A549 (cell line): ENCODE results near the gene ZRANB3. TPM values are rescaled to one million over a fixed set of nuclear protein-coding genes. Genes with fewer than 3 reads are reported as not detected.

ENCODE experiments used
- ATAC-seq, 2 experiments: fragments of 200-7000 bp in 1 of 2; fragments of >200 bp in 1 of 2; cut with Nextera tagmentation in 1 of 2; cut with Tn5 transposase in 1 of 2; 3 replicates each; pipeline versions ENCODE4 v1.8.0 to v1.9.1; 2018 to 2020; ENCODE audit warnings: mild to moderate bottlenecking in 1 of 2, moderate library complexity in 1 of 2
- CTCF ChIA-PET: fragments of 300-600 bp; sonication (Branson Sonifier 250); formaldehyde crosslinking; extraction: SDS; loops from one replicate; lab custom pipeline; 2021; ENCODE audit warnings: antibody characterized with exemption, inconsistent platforms; lab: Yijun Ruan, JAX
- POLR2A ChIA-PET: fragments of 350-600 bp; formaldehyde crosslinking; extraction: SDS; loops from one replicate; lab custom pipeline; 2021; ENCODE audit warnings: antibody characterized with exemption, inconsistent platforms; lab: Yijun Ruan, JAX
- DNase-seq, 2 experiments: peaks; one replicate each; pipeline versions ENCODE4 v3.0.0 to v3.0.0-alpha.2; 2011 to 2016; ENCODE audit warnings: low read depth in 1 of 2, low spot score in 1 of 2
- FAIRE-seq: peaks from 2 replicates; lab custom pipeline; 2011; peaks lifted over from hg19 to GRCh38; lab: Jason Lieb, UNC
- H3K27ac ChIP-seq, 2 experiments: fragments of >200 bp; sonication (Bioruptor Twin); formaldehyde crosslinking; 3 replicates each; pipeline ENCODE4 v1.5.1; 2016 to 2017
- H3K4me1 ChIP-seq: fragments of >200 bp; sonication (Bioruptor Twin); formaldehyde crosslinking; 3 replicates; pipeline ENCODE4 v1.6.1; 2016
- H3K4me2 ChIP-seq: fragments of >200 bp; sonication (Bioruptor Twin); formaldehyde crosslinking; 3 replicates; pipeline ENCODE4 v1.6.1; 2016
- H3K4me3 ChIP-seq: fragments of >200 bp; sonication (Bioruptor Twin); formaldehyde crosslinking; 3 replicates; pipeline ENCODE4 v1.5.1; 2016
- H3K9me3 ChIP-seq: fragments of >200 bp; sonication (Bioruptor Twin); formaldehyde crosslinking; 3 replicates; pipeline ENCODE4 v1.6.1; 2016
- ATOH8 ChIP-seq: fragments of 250-450 bp; sonication (Bioruptor Pico); IDR thresholded peaks from 2 replicates; pipeline ENCODE4 v1.5.0; 2020; ENCODE audit warnings: low read depth, mild to moderate bottlenecking, moderate library complexity
- BCL3 ChIP-seq: fragments of >200 bp; sonication (Bioruptor Twin); formaldehyde crosslinking; IDR thresholded peaks from 3 replicates; pipeline ENCODE4 v1.6.1; 2016
- CBX8 ChIP-seq: fragments of 200-600 bp; sonication (generic); IDR thresholded peaks from 2 replicates; pipeline ENCODE4 v1.6.1; 2016
- CTCF ChIP-seq: fragments of >200 bp; sonication (Bioruptor Twin); formaldehyde crosslinking; IDR thresholded peaks from 3 replicates; pipeline ENCODE4 v1.5.1; 2016
- EHF ChIP-seq: fragments of 250-450 bp; sonication (Bioruptor Pico); IDR thresholded peaks from 2 replicates; pipeline ENCODE4 v1.5.0; 2020; ENCODE audit warnings: mild to moderate bottlenecking
- EP300 ChIP-seq, 2 experiments: fragments of >200 bp; sonication (Bioruptor Twin); formaldehyde crosslinking; IDR thresholded peaks; 2 replicates in 1 of 2; 3 replicates in 1 of 2; pipeline ENCODE4 v1.6.1; 2016 to 2017
- ESRRA ChIP-seq: fragments of 150-350 bp; IDR thresholded peaks from 2 replicates; pipeline ENCODE4 v1.6.1; 2014; ENCODE audit warnings: mild to moderate bottlenecking, low read length, borderline replicate concordance
- FOXS1 ChIP-seq: fragments of 250-450 bp; sonication (Bioruptor Pico); IDR thresholded peaks from 2 replicates; pipeline ENCODE4 v1.5.0; 2020; ENCODE audit warnings: mild to moderate bottlenecking, moderate library complexity
- GATA3 ChIP-seq: IDR thresholded peaks from 2 replicates; pipeline ENCODE4 v1.6.1; 2012; ENCODE audit warnings: borderline replicate concordance
- HDAC2 ChIP-seq: fragments of 200-600 bp; sonication (generic); IDR thresholded peaks from 2 replicates; pipeline ENCODE4 v1.6.1; 2016
- HES2 ChIP-seq: fragments of >200 bp; sonication (Bioruptor Twin); formaldehyde crosslinking; IDR thresholded peaks from 2 replicates; pipeline ENCODE4 v1.6.1; 2016
- HEYL ChIP-seq: fragments of 250-450 bp; sonication (Bioruptor Pico); IDR thresholded peaks from 2 replicates; pipeline ENCODE4 v1.8.0; 2021; ENCODE audit warnings: mild to moderate bottlenecking, moderate library complexity
- HOXA7 ChIP-seq: fragments of 250-450 bp; sonication (Bioruptor Pico); IDR thresholded peaks from 2 replicates; pipeline ENCODE4 v1.5.0; 2020; ENCODE audit warnings: mild to moderate bottlenecking, moderate library complexity
- HOXB5 ChIP-seq: fragments of 250-450 bp; sonication (Bioruptor Pico); IDR thresholded peaks from 2 replicates; pipeline ENCODE4 v1.5.0; 2020; ENCODE audit warnings: mild to moderate bottlenecking, moderate library complexity
- JUNB ChIP-seq: fragments of >200 bp; sonication (Bioruptor Twin); formaldehyde crosslinking; IDR thresholded peaks from 2 replicates; pipeline ENCODE4 v1.6.1; 2016
- KDM1A ChIP-seq: fragments of 200-600 bp; sonication (generic); IDR thresholded peaks from 2 replicates; pipeline ENCODE4 v1.6.1; 2016; ENCODE audit warnings: low read depth, mild to moderate bottlenecking
- MAX ChIP-seq: IDR thresholded peaks from 2 replicates; pipeline ENCODE4 v1.6.1; 2012
- MAZ ChIP-seq: fragments of 150-350 bp; IDR thresholded peaks from 2 replicates; pipeline ENCODE4 v1.6.1; 2014; ENCODE audit warnings: antibody characterized with exemption, low read depth, low read length, borderline replicate concordance
- NPAS2 ChIP-seq: fragments of 250-450 bp; sonication (Bioruptor Pico); IDR thresholded peaks from 2 replicates; pipeline ENCODE4 v1.8.0; 2022; ENCODE audit warnings: mild to moderate bottlenecking, moderate library complexity, borderline replicate concordance
- NR3C1 ChIP-seq: fragments of >200 bp; sonication (Bioruptor Twin); formaldehyde crosslinking; IDR thresholded peaks from 3 replicates; pipeline ENCODE4 v1.6.1; 2017
- RAD21 ChIP-seq, 2 experiments: fragments of >200 bp in 1 of 2; sonication (Bioruptor Twin) in 1 of 2; formaldehyde crosslinking in 1 of 2; IDR thresholded peaks in 1 of 2; conservative IDR thresholded peaks in 1 of 2; 2 replicates in 1 of 2; 3 replicates in 1 of 2; pipeline ENCODE4 v1.6.1; 2012 to 2018; ENCODE audit warnings: inconsistent platforms in 1 of 2
- RCOR1 ChIP-seq: fragments of 150-350 bp; IDR thresholded peaks from 2 replicates; pipeline ENCODE4 v1.6.1; 2014; ENCODE audit warnings: antibody characterized with exemption, low read length, low read depth
- SMC3 ChIP-seq: fragments of >200 bp; sonication (Bioruptor Twin); formaldehyde crosslinking; IDR thresholded peaks from 3 replicates; pipeline ENCODE4 v1.6.1; 2018; ENCODE audit warnings: inconsistent platforms
- SREBF2 ChIP-seq: fragments of 450-650 bp; IDR thresholded peaks from 2 replicates; pipeline ENCODE4 v1.6.1; 2014; ENCODE audit warnings: mild to moderate bottlenecking, moderate library complexity
- ZSCAN20 ChIP-seq: fragments of 250-450 bp; sonication (Bioruptor Pico); IDR thresholded peaks from 2 replicates; pipeline ENCODE4 v1.8.0; 2022; ENCODE audit warnings: mild to moderate bottlenecking, moderate library complexity
- WGBS: methylation state at CpG from one replicate; pipeline ENCODE4 v1.1.6; 2017; ENCODE audit errors: missing lambda C conversion rate; 5-methylcytosine and 5-hydroxymethylcytosine counted together
- polyA plus RNA-seq, 4 experiments: library from polyadenylated mRNA; depleted of rRNA in 3 of 4; stranded (reverse); fragments of >200 nt; fragmentation: RNase III in 1 of 4; extraction: RNeasy Plus Mini Kit Qiagen cat#74134 plus additional on column Dnase treatment in 1 of 4; gene quantifications; 2 replicates in 3 of 4; 3 replicates in 1 of 4; pipeline ENCODE4 v1.2.3, GENCODE V29; 2011 to 2017
- TF ChIP-seq, protein P1 (sequence below): fragments of 200-600 bp; sonication (generic); IDR thresholded peaks from 2 replicates; pipeline ENCODE4 v1.6.1; 2016; ENCODE audit warnings: antibody characterized with exemption, mild to moderate bottlenecking, moderate library complexity

The ZRANB3 gene
- polyA plus RNA-seq, 2 of the 4 experiments (the other 2 are of a cell fraction), result 6.2 to 12.4 TPM

- TF ChIP-seq SMC3 (no peak), HES2 (no peak), CBX8 (no peak)
Measured at GRCh38 chr2:135271006-135271405, 260.0 kb downstream of the ZRANB3 start (continued).

DNA sequence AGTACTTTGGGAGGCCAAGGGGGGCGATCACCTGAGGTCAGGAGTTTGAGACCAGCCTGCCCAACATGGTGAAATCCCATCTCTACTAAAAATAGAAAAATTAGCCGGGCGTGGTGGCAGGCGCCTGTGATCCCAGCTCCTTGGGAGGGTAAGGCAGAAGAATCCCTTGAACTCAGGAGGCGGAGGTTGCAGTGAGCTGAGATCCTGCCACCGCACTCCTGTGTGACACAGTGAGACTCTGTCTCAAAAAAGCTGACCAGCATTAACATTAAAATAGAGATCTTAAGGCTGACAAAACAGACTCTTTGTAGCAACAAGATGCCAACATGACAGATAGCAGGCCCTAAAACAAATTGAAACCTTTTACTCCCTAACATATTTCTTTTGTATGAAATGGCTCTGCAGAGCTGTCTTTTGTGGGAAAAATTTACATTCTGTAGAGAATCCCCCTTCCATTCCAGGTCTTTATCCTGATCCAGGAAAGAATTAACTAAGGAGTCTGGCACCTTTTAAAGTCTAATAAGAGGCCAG lies 265.0 kb downstream of the ZRANB3 start:
- no peak overlapping the region for H3K4me3 ChIP-seq
- ATAC-seq (no peak), FAIRE-seq (no peak), DNase-seq (no peak)
- POLR2A ChIA-PET, result no interaction called here
- H3K4me2 ChIP-seq, result no peak overlapping the region
- CTCF ChIA-PET, result no interaction called here
- no peak overlapping the region for H3K27ac ChIP-seq
- H3K9me3 ChIP-seq, result no peaks in the 10 kb centered on the region
- no peaks in the 10 kb centered on the region for H3K4me1 ChIP-seq
- TF ChIP-seq KDM1A (no peak), ESRRA (no peak), EP300 (IDR thresholded peaks at IDR 0.05) (no peak), NPAS2 (CRISPR knock-in tag) (no peak), SREBF2 (no peak), EHF (CRISPR knock-in tag) (no peak), HDAC2 (no peak), FOXS1 (CRISPR knock-in tag) (no peak), RCOR1 (no peak), ZSCAN20 (CRISPR knock-in tag) (no peak), HEYL (no peak), RAD21 (conservative IDR thresholded peaks at IDR 0.05 in 1 of 2, IDR thresholded peaks at IDR 0.05 in 1 of 2) (no peak), HES2 (no peak), CTCF (no peak), NR3C1 (no peak), MAX (no peak), HOXB5 (CRISPR knock-in tag) (no peak), JUNB (no peak)
- TF ChIP-seq, protein P1, sequence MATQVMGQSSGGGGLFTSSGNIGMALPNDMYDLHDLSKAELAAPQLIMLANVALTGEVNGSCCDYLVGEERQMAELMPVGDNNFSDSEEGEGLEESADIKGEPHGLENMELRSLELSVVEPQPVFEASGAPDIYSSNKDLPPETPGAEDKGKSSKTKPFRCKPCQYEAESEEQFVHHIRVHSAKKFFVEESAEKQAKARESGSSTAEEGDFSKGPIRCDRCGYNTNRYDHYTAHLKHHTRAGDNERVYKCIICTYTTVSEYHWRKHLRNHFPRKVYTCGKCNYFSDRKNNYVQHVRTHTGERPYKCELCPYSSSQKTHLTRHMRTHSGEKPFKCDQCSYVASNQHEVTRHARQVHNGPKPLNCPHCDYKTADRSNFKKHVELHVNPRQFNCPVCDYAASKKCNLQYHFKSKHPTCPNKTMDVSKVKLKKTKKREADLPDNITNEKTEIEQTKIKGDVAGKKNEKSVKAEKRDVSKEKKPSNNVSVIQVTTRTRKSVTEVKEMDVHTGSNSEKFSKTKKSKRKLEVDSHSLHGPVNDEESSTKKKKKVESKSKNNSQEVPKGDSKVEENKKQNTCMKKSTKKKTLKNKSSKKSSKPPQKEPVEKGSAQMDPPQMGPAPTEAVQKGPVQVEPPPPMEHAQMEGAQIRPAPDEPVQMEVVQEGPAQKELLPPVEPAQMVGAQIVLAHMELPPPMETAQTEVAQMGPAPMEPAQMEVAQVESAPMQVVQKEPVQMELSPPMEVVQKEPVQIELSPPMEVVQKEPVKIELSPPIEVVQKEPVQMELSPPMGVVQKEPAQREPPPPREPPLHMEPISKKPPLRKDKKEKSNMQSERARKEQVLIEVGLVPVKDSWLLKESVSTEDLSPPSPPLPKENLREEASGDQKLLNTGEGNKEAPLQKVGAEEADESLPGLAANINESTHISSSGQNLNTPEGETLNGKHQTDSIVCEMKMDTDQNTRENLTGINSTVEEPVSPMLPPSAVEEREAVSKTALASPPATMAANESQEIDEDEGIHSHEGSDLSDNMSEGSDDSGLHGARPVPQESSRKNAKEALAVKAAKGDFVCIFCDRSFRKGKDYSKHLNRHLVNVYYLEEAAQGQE, result no peak
- WGBS, result 90% methylated on average over 6 of the region's 6 CpGs

DNA sequence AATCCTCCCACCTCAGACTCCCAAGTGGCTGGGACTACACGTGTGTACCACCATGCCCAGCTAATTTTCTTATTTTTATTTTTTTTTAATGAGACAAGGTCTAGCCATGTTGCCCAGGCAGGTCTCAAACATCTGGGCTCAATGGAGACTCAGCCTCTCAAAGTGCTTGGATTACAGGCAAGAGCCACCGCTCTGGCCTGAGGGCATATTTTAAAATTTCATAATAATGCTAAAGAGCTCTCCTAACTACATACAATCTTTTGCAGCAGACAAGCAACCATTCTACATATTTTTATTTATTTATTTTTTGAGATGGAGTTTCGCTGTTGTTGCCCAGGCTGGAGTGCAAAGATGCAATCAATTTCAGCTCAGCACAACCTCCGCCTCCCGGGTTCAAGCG lies 271.9 kb downstream of the ZRANB3 start:
- ChIA-PET POLR2A (no interaction called here), CTCF (no interaction called here)
- H3K4me3 ChIP-seq, result no peak overlapping the region
- no peak overlapping the region for H3K27ac ChIP-seq
- H3K9me3 ChIP-seq, result no peaks in the 10 kb centered on the region
- WGBS, result 95% methylated on average over 6 of the region's 6 CpGs
- no peak for FAIRE-seq
- no peaks in the 10 kb centered on the region for H3K4me1 ChIP-seq
- ATAC-seq, result no peak
- H3K4me2 ChIP-seq, result no peak overlapping the region
- DNase-seq, result no peak
- no peak for TF ChIP-seq GATA3
- TF ChIP-seq RCOR1, result no peak
- no peak for TF ChIP-seq EP300 (IDR thresholded peaks at IDR 0.05)
- TF ChIP-seq ATOH8 (CRISPR knock-in tag), result no peak
- no peak for TF ChIP-seq CTCF
- no peak for TF ChIP-seq HOXA7
- TF ChIP-seq MAZ, result no peak
- no peak for TF ChIP-seq CBX8
- no peak for TF ChIP-seq FOXS1 (CRISPR knock-in tag)
- no peak for TF ChIP-seq HDAC2
- no peak for TF ChIP-seq BCL3
